AG09319 (cell line): ENCODE results near the gene IMPG1.

ENCODE experiments used
- DNase-seq: peaks from one replicate; pipeline ENCODE4 v3.0.0-alpha.2; 2010; ENCODE audit warnings: low read depth; ENCODE audit errors: extremely low read depth
- CTCF ChIP-seq: IDR thresholded peaks from 2 replicates; pipeline ENCODE4 v1.5.1; 2011; ENCODE audit warnings: low read depth, mild to moderate bottlenecking, inconsistent platforms, low read length, moderate library complexity

Gene IMPG1

DNA sequence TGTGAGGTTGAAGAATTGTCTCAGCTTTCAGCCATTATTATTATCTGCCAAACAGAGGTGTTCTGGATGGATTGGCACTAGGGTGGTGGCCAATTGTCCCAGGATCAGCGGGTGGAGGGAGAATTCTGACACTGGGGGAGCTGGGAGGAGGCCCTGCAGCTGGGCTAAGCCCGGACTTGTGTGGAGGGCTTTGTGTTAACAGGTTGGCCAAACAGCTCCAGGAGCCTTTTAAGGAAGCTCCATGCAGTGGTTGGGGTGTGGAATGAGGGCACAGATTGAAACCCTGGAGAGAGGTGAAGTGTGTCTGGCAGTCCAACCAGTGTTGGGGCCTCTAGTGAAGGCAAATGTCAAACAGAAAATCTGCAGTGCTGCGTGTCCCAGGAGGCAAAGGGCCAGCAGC, 135.8 kb downstream of the IMPG1 start:
- no peak for TF ChIP-seq CTCF
- no peak for DNase-seq

- no peak for TF ChIP-seq CTCF
Measured at GRCh38 chr6:75935473-75935793, 137.0 kb downstream of the IMPG1 start.

GRCh38 chr6:75934643-75935472, 137.6 kb downstream of the IMPG1 start:
- TF ChIP-seq CTCF, result peak; percentile 86
- DNase-seq, result peak; percentile 45

More at GRCh38 chr6:75935473-75935793, 137.0 kb downstream of the IMPG1 start:
- no peak for DNase-seq

DNA sequence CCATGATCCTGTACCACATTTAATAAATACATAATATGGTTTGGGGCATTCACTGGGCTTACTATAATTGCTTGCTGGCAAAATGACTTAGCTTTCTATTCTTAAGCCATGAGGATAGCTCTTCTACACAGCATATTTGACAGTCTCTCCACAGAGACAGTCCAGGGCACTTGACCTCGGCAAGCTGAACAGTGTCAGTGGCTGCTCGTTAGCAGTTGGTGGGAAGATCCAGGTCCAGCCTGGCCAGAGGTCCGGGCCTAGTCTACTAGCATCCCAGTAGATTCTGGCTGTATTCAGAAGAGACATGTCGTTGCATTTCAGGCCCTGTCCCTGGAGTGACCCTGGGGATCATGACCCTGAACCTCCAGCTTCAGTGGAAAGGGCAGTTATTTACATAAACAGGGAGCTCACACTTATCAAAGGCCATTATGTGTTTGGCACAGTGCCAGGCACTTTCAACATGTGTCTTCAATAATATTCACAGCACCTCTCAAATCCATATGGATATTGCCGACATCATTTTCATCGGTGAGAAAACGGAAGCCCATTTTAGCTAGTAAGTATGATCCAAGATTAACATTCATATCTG, 139.0 kb downstream of the IMPG1 start:
- DNase-seq, result no peak

DNA sequence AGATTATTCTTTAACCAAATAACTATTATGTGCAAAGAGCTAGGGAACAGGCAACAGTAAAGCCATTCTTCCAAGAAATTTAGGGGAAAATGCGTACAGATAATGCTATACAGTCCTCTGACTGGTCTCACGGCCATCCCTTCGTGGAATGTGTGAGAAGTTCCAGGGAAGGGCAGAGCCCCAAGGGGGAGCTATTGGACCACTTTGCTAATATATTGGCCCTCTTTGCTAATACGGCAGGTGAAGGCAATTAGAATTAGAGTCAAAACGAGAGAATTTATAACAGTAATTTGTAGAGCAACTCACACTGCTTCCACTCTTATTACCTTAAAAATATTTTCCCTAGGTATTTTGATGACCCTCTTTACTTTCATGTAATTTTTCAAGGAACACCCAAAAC, 140.4 kb downstream of the IMPG1 start:
- peak; percentile 15 for TF ChIP-seq CTCF
- DNase-seq, result no peak

More for the DNA sequence above, 139.0 kb downstream of the IMPG1 start:
- TF ChIP-seq CTCF, result no peak

DNA sequence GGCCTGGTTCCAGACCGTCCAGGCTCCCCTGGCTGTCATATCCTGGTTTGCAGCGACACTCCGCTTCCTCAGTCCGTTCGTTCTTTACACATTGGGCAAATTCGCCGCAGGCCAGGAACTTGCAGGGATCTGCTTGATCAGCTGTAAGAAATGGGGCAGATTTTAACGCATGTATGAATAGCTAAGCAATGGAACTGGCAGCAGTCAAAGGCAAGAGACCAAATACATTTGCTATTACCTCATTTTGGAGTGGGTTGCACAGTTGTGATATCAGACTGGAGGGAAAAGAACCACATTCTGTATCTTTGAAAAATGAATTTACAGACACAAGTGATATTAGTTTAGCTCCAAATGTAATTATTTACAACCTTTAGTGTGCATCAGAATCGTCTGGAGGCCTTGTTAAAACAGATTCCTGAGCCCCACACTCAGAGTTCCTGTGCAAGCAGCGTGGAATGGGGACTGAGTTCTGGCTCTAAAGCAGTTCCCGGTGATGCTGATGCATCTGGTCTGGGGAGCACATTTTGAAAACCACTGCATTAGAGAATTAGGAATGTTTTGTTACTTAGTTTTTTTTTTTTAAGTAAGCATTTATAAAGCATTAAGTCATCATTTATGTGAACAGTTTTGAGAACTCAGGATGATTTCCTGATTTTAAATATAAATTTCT, 141.3 kb downstream of the IMPG1 start:
- no peak for TF ChIP-seq CTCF
- no peak for DNase-seq
